ENCODE results near the gene SLC17A3. TPM values are rescaled to one million over a fixed set of nuclear protein-coding genes. Genes with fewer than 3 reads are reported as not detected.

Gene SLC17A3, protein sequence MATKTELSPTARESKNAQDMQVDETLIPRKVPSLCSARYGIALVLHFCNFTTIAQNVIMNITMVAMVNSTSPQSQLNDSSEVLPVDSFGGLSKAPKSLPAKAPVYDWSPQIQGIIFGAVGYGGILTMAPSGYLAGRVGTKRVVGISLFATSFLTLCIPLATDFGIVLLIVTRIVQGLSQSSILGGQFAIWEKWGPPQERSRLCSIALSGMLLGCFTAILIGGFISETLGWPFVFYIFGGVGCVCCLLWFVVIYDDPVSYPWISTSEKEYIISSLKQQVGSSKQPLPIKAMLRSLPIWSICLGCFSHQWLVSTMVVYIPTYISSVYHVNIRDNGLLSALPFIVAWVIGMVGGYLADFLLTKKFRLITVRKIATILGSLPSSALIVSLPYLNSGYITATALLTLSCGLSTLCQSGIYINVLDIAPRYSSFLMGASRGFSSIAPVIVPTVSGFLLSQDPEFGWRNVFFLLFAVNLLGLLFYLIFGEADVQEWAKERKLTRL
- total RNA-seq (2022; extraction: Qiagen RNA extraction): 0.82 to 1.1 TPM (median 0.93 TPM) in 5 replicates

GRCh38 chr6:25874118-25874517, at the start of gene SLC17A3:
SLC17A3 (minus strand) TSS chr6:25874243; CDS start chr6:25868387, 5,856 bp downstream.

GRCh38 chr6:25831532-25832306, 42.3 kb downstream of the SLC17A3 start, which contains the start of gene SLC17A1:
SLC17A1 (minus strand) TSS chr6:25832052; CDS start chr6:25830557, 1,495 bp downstream.

Other genes starting within 250 kb of the SLC17A3 start
- gene SCGN, start 222.0 kb downstream of the SLC17A3 start, total RNA-seq (2022; extraction: Qiagen RNA extraction): 0.12 to 0.37 TPM (median 0.31 TPM) in 4 of 5 replicates, not detected in the other
- gene SLC17A4, start 119.5 kb downstream of the SLC17A3 start, total RNA-seq (2022; extraction: Qiagen RNA extraction): not detected in 5 replicates
- gene SLC17A1, start 42.2 kb downstream of the SLC17A3 start, total RNA-seq (2022; extraction: Qiagen RNA extraction): 0.09 to 0.16 TPM (median 0.12 TPM) in 4 of 5 replicates, not detected in the other
- not detected in 5 replicates for gene SLC17A2, start 56.4 kb upstream of the SLC17A3 start, total RNA-seq (2022; extraction: Qiagen RNA extraction)
- gene TRIM38, start 88.6 kb upstream of the SLC17A3 start, total RNA-seq (2022; extraction: Qiagen RNA extraction): 1.6 to 2.1 TPM (median 1.7 TPM) in 5 replicates
- 10.7 to 14.6 TPM (median 12.9 TPM) in 5 replicates for gene HFE, start 213.2 kb upstream of the SLC17A3 start, total RNA-seq (2022; extraction: Qiagen RNA extraction)

All from A549 treated with Mapracorat at 1 μM for 4 hours (cell line).